Right atrium auricular region (tissue), 2 donors: ENCODE measurements around the gene ROGDI. TPM values are rescaled to one million over a fixed set of nuclear protein-coding genes. Genes with fewer than 3 reads are reported as not detected.

ENCODE experiments used
- DNase-seq: peaks from one replicate; pipeline ENCODE4 v3.0.0-alpha.2; 2019; ENCODE audit warnings: low spot score
- H3K27ac ChIP-seq, 2 donors: fragments of 200-600 bp; sonication (generic); 1 replicate in 1 of 2; 2 replicates in 1 of 2; pipeline ENCODE4 v1.5.1; 2016 to 2019
- H3K27me3 ChIP-seq, 2 donors: fragments of 200-600 bp; sonication (generic); one replicate each; pipeline versions ENCODE4 v1.5.1 to v1.6.0; 2017 to 2019
- H3K36me3 ChIP-seq: fragments of 200-600 bp; sonication (generic); one replicate; pipeline ENCODE4 v1.5.1; 2016
- H3K4me1 ChIP-seq, 2 donors: fragments of 200-600 bp; sonication (generic); one replicate each; pipeline versions ENCODE4 v1.5.1 to v1.6.0; 2017 to 2019
- H3K4me3 ChIP-seq, 2 donors: fragments of 200-600 bp; sonication (generic); 1 replicate in 1 of 2; 2 replicates in 1 of 2; pipeline ENCODE4 v1.5.1; 2017 to 2019; ENCODE audit warnings: mild to moderate bottlenecking in 1 of 2, moderate library complexity in 1 of 2
- H3K9me3 ChIP-seq, 2 donors: fragments of 200-600 bp; sonication (generic); one replicate each; pipeline ENCODE4 v1.5.1; 2019
- CTCF ChIP-seq, 2 donors: fragments of 200-600 bp; sonication (generic); IDR thresholded peaks; one replicate each; pipeline ENCODE4 v1.5.1; 2019; ENCODE audit warnings: antibody characterized with exemption in 2 of 2
- total RNA-seq, 2 donors: library from RNA; depleted of rRNA; stranded (reverse); fragments of >200 nt; gene quantifications; one replicate each; pipeline ENCODE4 v1.1.0, GENCODE V29; 2016

ROGDI gene
- total RNA-seq, 2 donors from 2014 or later: 50.0 to 65.6 TPM

- peaks cover 0 to 47% of the 10 kb centered on the region in 2 donors for H3K4me1 ChIP-seq
- H3K4me3 ChIP-seq: no peak overlapping the region
- H3K36me3 ChIP-seq: peaks cover 41% of the 10 kb centered on the region
- no peak for TF ChIP-seq CTCF (IDR thresholded peaks at IDR 0.05)
- no peaks in the 10 kb centered on the region for H3K27me3 ChIP-seq
- no peaks in the 10 kb centered on the region for H3K9me3 ChIP-seq
- H3K27ac ChIP-seq: peak overlapping the region; percentile 36 to 52
- DNase-seq: no peak
These were observed 1.7 kb upstream of the ROGDI start for GRCh38 chr16:4803898-4804762.

- H3K36me3 ChIP-seq: peaks cover 35% of the 10 kb centered on the region
- no peak for DNase-seq
- peak overlapping the region; percentile 81 to 87 for H3K4me3 ChIP-seq
- no peak for TF ChIP-seq CTCF (IDR thresholded peaks at IDR 0.05)
- H3K4me1 ChIP-seq: peaks cover 0 to 47% of the 10 kb centered on the region in 2 donors
- H3K9me3 ChIP-seq: no peaks in the 10 kb centered on the region
- H3K27me3 ChIP-seq: no peaks in the 10 kb centered on the region
- peak overlapping the region in 1 of 2 donors; percentile 94 for H3K27ac ChIP-seq
These were observed 990 bp upstream of the ROGDI start for GRCh38 chr16:4803401-4803844.

GRCh38 chr16:4802659-4803287 lies 340 bp upstream of the ROGDI start:
- Histone ChIP-seq H3K36me3 (peaks cover 28% of the 10 kb centered on the region), H3K27me3 (no peaks in the 10 kb centered on the region), H3K27ac (peak overlapping the region; percentile 88 to 94), H3K4me1 (peaks cover 0 to 47% of the 10 kb centered on the region in 2 donors), H3K4me3 (peak overlapping the region; percentile 81 to 87), H3K9me3 (no peaks in the 10 kb centered on the region)
- peak; percentile 94 for DNase-seq
- TF ChIP-seq CTCF (IDR thresholded peaks at IDR 0.05): peak in 1 of 2 donors; percentile 58

- no peak for DNase-seq
- no peak for TF ChIP-seq CTCF (IDR thresholded peaks at IDR 0.05)
- peaks cover 26% of the 10 kb centered on the region for H3K36me3 ChIP-seq
- peaks cover 0 to 47% of the 10 kb centered on the region in 2 donors for H3K4me1 ChIP-seq
- H3K27ac ChIP-seq: peak overlapping the region; percentile 88 to 94
- H3K4me3 ChIP-seq: peak overlapping the region; percentile 81 to 87
- H3K9me3 ChIP-seq: no peaks in the 10 kb centered on the region
- H3K27me3 ChIP-seq: no peaks in the 10 kb centered on the region
These were observed 1.1 kb downstream of the ROGDI start for GRCh38 chr16:4801051-4801961.

- Histone ChIP-seq H3K27ac (no peak overlapping the region), H3K9me3 (no peaks in the 10 kb centered on the region), H3K4me3 (no peak overlapping the region), H3K36me3 (peaks cover 21% of the 10 kb centered on the region), H3K4me1 (peaks cover 0 to 44% of the 10 kb centered on the region in 2 donors), H3K27me3 (no peaks in the 10 kb centered on the region)
- TF ChIP-seq CTCF (IDR thresholded peaks at IDR 0.05): no peak
- no peak for DNase-seq
These were observed 2.0 kb downstream of the ROGDI start for GRCh38 chr16:4800290-4801041.
